GM23338 (cell line): ENCODE results near the gene FOCAD. TPM values are rescaled to one million over a fixed set of nuclear protein-coding genes. Genes with fewer than 3 reads are reported as not detected.

Source experiments
- ATAC-seq: fragments of 200-7000 bp; cut with Tn5 transposase; 3 replicates; pipeline ENCODE4 v1.9.1; 2020
- DNase-seq: peaks from one replicate; pipeline ENCODE4 v3.0.0-alpha.2; 2015; ENCODE audit warnings: low spot score
- H2AFZ ChIP-seq: fragments of 200-600 bp; sonication (generic); 2 replicates; pipeline ENCODE4 v1.8.0; 2016; ENCODE audit warnings: antibody characterized with exemption, mild to moderate bottlenecking, moderate library complexity
- H3F3A ChIP-seq: fragments of 200-600 bp; sonication (generic); replicated peaks from 2 replicates; pipeline ENCODE4 v1.8.0; 2017; ENCODE audit warnings: antibody characterized with exemption, mixed run types, low read depth
- H3K27ac ChIP-seq: fragments of 200-600 bp; sonication (generic); 2 replicates; pipeline ENCODE4 v1.6.1; 2016; ENCODE audit warnings: low read depth
- H3K27me3 ChIP-seq: fragments of 200-600 bp; sonication (generic); 2 replicates; pipeline ENCODE4 v1.8.0; 2016; ENCODE audit warnings: mild to moderate bottlenecking, mixed run types, moderate library complexity; ENCODE audit not compliant: insufficient read depth
- H3K36me3 ChIP-seq: fragments of 200-600 bp; sonication (generic); 2 replicates; pipeline ENCODE4 v1.8.0; 2016; ENCODE audit warnings: mild to moderate bottlenecking; ENCODE audit not compliant: insufficient read depth
- H3K4me1 ChIP-seq: fragments of 200-600 bp; sonication (generic); 2 replicates; pipeline ENCODE4 v1.8.0; 2016; ENCODE audit warnings: mild to moderate bottlenecking, moderate library complexity; ENCODE audit not compliant: insufficient read depth
- H3K4me2 ChIP-seq: fragments of 200-600 bp; sonication (generic); 2 replicates; pipeline ENCODE4 v1.7.1; 2017; ENCODE audit warnings: mixed run types
- H3K4me3 ChIP-seq: fragments of 200-600 bp; sonication (generic); 2 replicates; pipeline ENCODE4 v1.6.1; 2016; ENCODE audit warnings: mixed run types
- H3K79me2 ChIP-seq: fragments of 200-600 bp; sonication (generic); replicated peaks from 2 replicates; pipeline ENCODE4 v1.8.0; 2017; ENCODE audit warnings: mild to moderate bottlenecking; ENCODE audit not compliant: insufficient read depth
- H3K9me2 ChIP-seq: fragments of 200-600 bp; sonication (generic); 2 replicates; pipeline ENCODE4 v1.8.0; 2017; ENCODE audit not compliant: insufficient read depth
- H4K20me1 ChIP-seq: fragments of 200-600 bp; sonication (generic); replicated peaks from 2 replicates; pipeline ENCODE4 v1.8.0; 2017; ENCODE audit warnings: mild to moderate bottlenecking; ENCODE audit not compliant: insufficient read depth
- H3K27ac Mint-ChIP-seq: 2 replicates; pipeline ENCODE4 v1.8.0; 2020; ENCODE audit warnings: inconsistent platforms, mild to moderate bottlenecking, moderate library complexity, mixed read lengths
- H3K27me3 Mint-ChIP-seq: 3 replicates; pipeline ENCODE4 v1.8.0; 2022; ENCODE audit warnings: low read depth, mild to moderate bottlenecking, moderate library complexity, mixed read lengths, inconsistent platforms; ENCODE audit not compliant: insufficient read depth, poor library complexity
- H3K36me3 Mint-ChIP-seq: 3 replicates; pipeline ENCODE4 v1.8.0; 2021; ENCODE audit warnings: low read depth, mild to moderate bottlenecking, inconsistent platforms, moderate library complexity, mixed read lengths
- H3K4me1 Mint-ChIP-seq: 3 replicates; pipeline ENCODE4 v1.8.0; 2020; ENCODE audit warnings: mild to moderate bottlenecking, inconsistent platforms, mixed read lengths
- H3K4me3 Mint-ChIP-seq: 3 replicates; pipeline ENCODE4 v1.8.0; 2021; ENCODE audit warnings: moderate library complexity, mild to moderate bottlenecking, inconsistent platforms, mixed read lengths
- H3K9me3 Mint-ChIP-seq: 3 replicates; pipeline ENCODE4 v1.8.0; 2020; ENCODE audit warnings: moderate library complexity, mild to moderate bottlenecking, inconsistent platforms, mixed read lengths
- CREB1 ChIP-seq: fragments of 250-450 bp; sonication (Bioruptor Pico); IDR thresholded peaks from 2 replicates; pipeline ENCODE4 v1.5.0; 2020; ENCODE audit warnings: low read depth, mild to moderate bottlenecking, moderate library complexity
- CTCF ChIP-seq, 2 experiments: fragments of 200-600 bp in 1 of 2; sonication (generic) in 1 of 2; conservative IDR thresholded peaks; 2 replicates each; pipeline versions ENCODE4 v1.5.1 to v1.6.1; 2016 to 2017; ENCODE audit warnings: antibody characterized with exemption in 2 of 2, low read depth in 2 of 2, mild to moderate bottlenecking in 2 of 2, moderate library complexity in 1 of 2
- ETS1 ChIP-seq: IDR thresholded peaks from 2 replicates; pipeline ENCODE4 v1.6.1; 2016; ENCODE audit warnings: antibody characterized with exemption
- EZH2 ChIP-seq: fragments of 200-600 bp; sonication (generic); IDR thresholded peaks from one replicate; pipeline ENCODE4 v1.8.0; 2017; ENCODE audit warnings: antibody characterized with exemption, mild to moderate bottlenecking, low read depth; ENCODE audit not compliant: unreplicated experiment
- EZH2phosphoT487 ChIP-seq: fragments of 200-600 bp; sonication (generic); IDR thresholded peaks from one replicate; pipeline ENCODE4 v1.8.1; 2018; ENCODE audit warnings: antibody characterized with exemption; ENCODE audit not compliant: unreplicated experiment
- JUNB ChIP-seq: IDR thresholded peaks from one replicate; pipeline ENCODE4 v1.6.1; 2016; ENCODE audit warnings: antibody characterized with exemption; ENCODE audit not compliant: unreplicated experiment
- NANOG ChIP-seq: IDR thresholded peaks from 2 replicates; pipeline ENCODE4 v1.6.1; 2016; ENCODE audit warnings: antibody characterized with exemption, borderline replicate concordance
- POLR2AphosphoS5 ChIP-seq: IDR thresholded peaks from 2 replicates; pipeline ENCODE4 v1.6.1; 2016; ENCODE audit warnings: antibody characterized with exemption, low read depth
- REST ChIP-seq: IDR thresholded peaks from one replicate; pipeline ENCODE4 v1.6.1; 2018; ENCODE audit warnings: antibody characterized with exemption; ENCODE audit not compliant: unreplicated experiment
- ZNF114 ChIP-seq: fragments of 250-450 bp; sonication (Bioruptor Pico); IDR thresholded peaks from 2 replicates; pipeline ENCODE4 v1.5.0; 2020; ENCODE audit warnings: mild to moderate bottlenecking, moderate library complexity
- polyA plus RNA-seq: library from polyadenylated mRNA; unstranded; fragments of >200 nt; fragmentation: Nextera tagmentation; extraction: Ambion mirVana; gene quantifications from 2 replicates; pipeline ENCODE4 v1.2.1, GENCODE V29; 2016
- total RNA-seq: library from RNA; depleted of rRNA; stranded (reverse); fragments of >200 nt; shearing (Covaris generic); gene quantifications from 2 replicates; pipeline ENCODE4 v1.2.3, GENCODE V29; 2014

FOCAD gene
- total and polyA plus RNA-seq, 2 experiments from 2014 or later: 13.7 to 66.5 TPM

- Mint-ChIP-seq H3K27ac (no peak within 1 kb of the TSS), H3K4me3 (peak within 1 kb of the TSS; percentile 61), H3K4me1 (peaks cover 4% of the 10 kb centered on the region; the same call in 2 of the 3 replicates), H3K36me3 (no peaks in the 10 kb centered on the region), H3K9me3 (no peaks in the 10 kb centered on the region), H3K27me3 (peaks cover 11% of the 10 kb centered on the region)
- ATAC-seq (peak; percentile 96), DNase-seq (peak; percentile 82)
- peaks cover 5% of the 10 kb centered on the region; the same call in 1 of the 2 replicates for H3F3A ChIP-seq
- peaks cover 21% of the 10 kb centered on the region for H3K4me1 ChIP-seq
- H3K27me3 ChIP-seq: peaks cover 8% of the 10 kb centered on the region; the same call in 1 of the 2 replicates
- no peak for TF ChIP-seq POLR2AphosphoS5
- TF ChIP-seq REST: no peak
- TF ChIP-seq ETS1: no peak
- TF ChIP-seq CTCF (conservative IDR thresholded peaks at IDR 0.05; ENCODE audit: low read depth in 2 of 2): no peak
- 0 out of 2 replicates have a peak within 1 kb of the TSS, but pooled peaks have one; percentile 47 for H3K27ac ChIP-seq
- no peaks in the 10 kb centered on the region for H3K79me2 ChIP-seq
- H3K4me2 ChIP-seq: peak within 1 kb of the TSS; percentile 79
- no peaks in the 10 kb centered on the region for H3K36me3 ChIP-seq
- H2AFZ ChIP-seq: peak within 1 kb of the TSS; percentile 92
- H3K9me2 ChIP-seq: no peaks in the 10 kb centered on the region
- H3K4me3 ChIP-seq: peak within 1 kb of the TSS; percentile 55
- no peaks in the 10 kb centered on the region for H4K20me1 ChIP-seq
Measured at GRCh38 chr9:21031091-21031807, 347.2 kb downstream of the FOCAD start, which contains the start of gene HACD4. TSS of gene HACD4 (minus strand) at chr9:21031640. CDS start at chr9:21031590, 50 bp downstream.

GRCh38 chr9:21031808-21032183 lies 347.7 kb downstream of the FOCAD start:
- H3K36me3 ChIP-seq: no peaks in the 10 kb centered on the region
- peak overlapping the region; percentile 79 for H3K4me2 ChIP-seq
- DNase-seq (no peak), ATAC-seq (no peak)
- Mint-ChIP-seq H3K4me3 (peak overlapping the region; percentile 61), H3K4me1 (peaks cover 8% of the 10 kb centered on the region), H3K9me3 (no peaks in the 10 kb centered on the region), H3K36me3 (no peaks in the 10 kb centered on the region), H3K27me3 (peaks cover 12% of the 10 kb centered on the region), H3K27ac (no peak overlapping the region)
- H3K27ac ChIP-seq: no peak overlapping the region
- H3K27me3 ChIP-seq: peaks cover 8% of the 10 kb centered on the region; the same call in 1 of the 2 replicates
- H3K9me2 ChIP-seq: no peaks in the 10 kb centered on the region
- H4K20me1 ChIP-seq: no peaks in the 10 kb centered on the region
- peaks cover 5% of the 10 kb centered on the region; the same call in 1 of the 2 replicates for H3F3A ChIP-seq
- no peaks in the 10 kb centered on the region for H3K79me2 ChIP-seq
- peak overlapping the region; percentile 55 for H3K4me3 ChIP-seq
- H3K4me1 ChIP-seq: peaks cover 21% of the 10 kb centered on the region
- H2AFZ ChIP-seq: peak overlapping the region; percentile 92
- TF ChIP-seq CREB1 (no peak), CTCF (conservative IDR thresholded peaks at IDR 0.05; ENCODE audit: low read depth in 2 of 2) (no peak), NANOG (no peak), ZNF114 (CRISPR knock-in tag) (no peak), ETS1 (no peak), POLR2AphosphoS5 (no peak), JUNB (no peak), EZH2phosphoT487 (no peak), EZH2 (no peak)
